Tibial nerve (tissue), 4 donors: ENCODE measurements around the gene FIBIN. TPM values are rescaled to one million over a fixed set of nuclear protein-coding genes. Genes with fewer than 3 reads are reported as not detected.

Experiments
- DNase-seq, 2 donors: peaks; one replicate each; pipeline ENCODE4 v3.0.0-alpha.2; 2019; ENCODE audit warnings: low spot score in 2 of 2
- H3K27ac ChIP-seq, 4 donors: fragments of 200-600 bp; sonication (generic) in 3 of 4; one replicate each; pipeline ENCODE4 v1.5.1; 2017 to 2019; ENCODE audit warnings: mild to moderate bottlenecking in 1 of 4
- H3K27me3 ChIP-seq, 2 donors: fragments of 200-600 bp; sonication (generic) in 1 of 2; one replicate each; pipeline versions ENCODE4 v1.5.1 to v1.6.0; 2017 to 2019
- H3K36me3 ChIP-seq, 3 donors: fragments of 200-600 bp; sonication (generic); one replicate each; pipeline ENCODE4 v1.5.1; 2018 to 2019
- H3K4me1 ChIP-seq, 4 donors: fragments of 200-600 bp; sonication (generic) in 3 of 4; one replicate each; pipeline ENCODE4 v1.5.1; 2017 to 2019
- H3K4me3 ChIP-seq, 4 donors: fragments of 200-600 bp; sonication (generic) in 3 of 4; one replicate each; pipeline ENCODE4 v1.5.1; 2017 to 2019; ENCODE audit warnings: mild to moderate bottlenecking in 1 of 4, moderate library complexity in 1 of 4
- H3K9me3 ChIP-seq, 4 donors: fragments of 200-600 bp; sonication (generic) in 3 of 4; one replicate each; pipeline ENCODE4 v1.5.1; 2017 to 2019
- CTCF ChIP-seq, 5 experiments: fragments of 200-600 bp in 3 of 5; fragments of 450-650 bp in 2 of 5; sonication (generic) in 3 of 5; IDR thresholded peaks; one replicate each; pipeline ENCODE4 v1.5.1; 2016 to 2019; ENCODE audit warnings: antibody characterized with exemption in 5 of 5, mild to moderate bottlenecking in 3 of 5, moderate library complexity in 2 of 5
- EP300 ChIP-seq, 2 donors: sonication (generic); formaldehyde crosslinking; IDR thresholded peaks; one replicate each; pipeline ENCODE4 v1.6.1; 2017; ENCODE audit warnings: antibody characterized with exemption in 2 of 2, mild to moderate bottlenecking in 1 of 2
- POLR2A ChIP-seq, 2 donors: fragments of 450-650 bp; IDR thresholded peaks; one replicate each; pipeline ENCODE4 v1.6.1; 2017; ENCODE audit warnings: antibody characterized with exemption in 2 of 2, mild to moderate bottlenecking in 2 of 2, moderate library complexity in 2 of 2
- WGBS, 2 donors: methylation state at CpG; one replicate each; pipeline ENCODE4 v1.1.5; 2018; 5-methylcytosine and 5-hydroxymethylcytosine counted together
- total RNA-seq, 4 donors: library from RNA; depleted of rRNA; stranded (reverse); fragments of >200 nt; gene quantifications; one replicate each; pipeline ENCODE4 v1.1.0, GENCODE V29; 2016

Gene FIBIN
- total RNA-seq, 4 donors from 2014 or later: 225 to 528 (median 324) TPM

DNA sequence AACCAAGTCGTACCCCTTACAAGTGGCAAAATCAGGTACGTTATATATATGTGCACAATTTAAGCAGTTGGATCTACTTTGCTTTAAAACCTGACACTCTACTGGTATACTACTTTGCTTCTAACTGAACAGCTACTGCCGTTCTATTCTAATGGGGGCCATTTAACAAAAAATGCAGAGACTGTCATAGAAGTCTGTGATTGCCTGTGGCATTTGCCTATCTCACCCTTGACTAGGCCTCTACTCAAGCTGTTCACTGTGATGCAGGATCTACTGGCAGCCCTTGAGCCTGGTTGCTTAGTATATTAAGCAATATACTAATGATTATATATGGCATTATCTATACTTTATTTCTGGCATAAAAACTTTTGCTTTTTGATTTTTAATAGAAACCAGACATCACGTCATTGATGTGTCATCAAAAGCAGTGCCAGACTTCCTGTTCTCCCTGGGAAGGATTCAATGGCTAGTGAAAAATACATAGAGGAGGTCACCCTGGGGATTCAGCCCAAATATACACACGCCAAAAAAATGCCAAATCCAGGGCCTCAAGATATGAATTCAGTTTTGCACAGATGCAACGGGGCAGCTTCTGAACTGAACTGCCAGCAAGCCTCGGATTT is 40.0 kb upstream of the FIBIN start:
- no peak overlapping the region for H3K27ac ChIP-seq
- TF ChIP-seq EP300 (IDR thresholded peaks at IDR 0.05) (no peak), CTCF (IDR thresholded peaks at IDR 0.05) (no peak), POLR2A (IDR thresholded peaks at IDR 0.05) (no peak)
- H3K4me1 ChIP-seq: peaks cover 0 to 5% (median 1%) of the 10 kb centered on the region in 4 donors
- DNase-seq: no peak
- H3K27me3 ChIP-seq: no peaks in the 10 kb centered on the region
- 77 to 85% methylated on average over 7 of the region's 7 CpGs for WGBS, 2 donors
- no peaks in the 10 kb centered on the region for H3K36me3 ChIP-seq
- no peaks in the 10 kb centered on the region for H3K9me3 ChIP-seq
- no peak overlapping the region for H3K4me3 ChIP-seq

- no peaks in the 10 kb centered on the region for H3K9me3 ChIP-seq
- H3K36me3 ChIP-seq: no peaks in the 10 kb centered on the region
- H3K27me3 ChIP-seq: no peaks in the 10 kb centered on the region
- 59 to 64% methylated on average over 2 of the region's 2 CpGs for WGBS, 2 donors
- peaks cover 0 to 5% (median 0%) of the 10 kb centered on the region in 4 donors for H3K4me1 ChIP-seq
- no peak overlapping the region for H3K4me3 ChIP-seq
- no peak for DNase-seq
- H3K27ac ChIP-seq: no peak overlapping the region
- TF ChIP-seq CTCF (IDR thresholded peaks at IDR 0.05) (no peak), EP300 (IDR thresholded peaks at IDR 0.05) (no peak), POLR2A (IDR thresholded peaks at IDR 0.05) (no peak)
Measured at GRCh38 chr11:26958005-26958701, 35.8 kb upstream of the FIBIN start.

DNA sequence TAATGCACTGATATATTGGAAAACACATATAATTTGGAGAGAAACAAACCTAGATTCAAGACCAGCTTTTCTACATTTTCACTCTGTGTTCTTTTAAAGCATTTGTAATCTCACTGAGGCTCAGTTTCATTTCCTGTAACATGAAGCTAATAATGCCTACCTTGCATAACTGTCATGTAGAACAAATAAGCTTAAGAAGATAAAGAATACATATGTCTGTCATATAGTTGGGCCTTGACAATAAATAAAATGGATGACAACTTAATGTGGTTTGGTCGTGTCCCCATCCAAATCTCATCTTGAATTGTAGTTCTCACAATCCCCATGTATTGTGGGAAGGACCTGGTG is 35.2 kb upstream of the FIBIN start:
- Histone ChIP-seq H3K27me3 (no peaks in the 10 kb centered on the region), H3K4me3 (no peak overlapping the region), H3K9me3 (no peaks in the 10 kb centered on the region), H3K4me1 (peaks cover 0 to 5% (median 0%) of the 10 kb centered on the region in 4 donors), H3K27ac (no peak overlapping the region), H3K36me3 (no peaks in the 10 kb centered on the region)
- no peak for DNase-seq
- 67 to 70% methylated on average over 1 of the region's 1 CpG for WGBS, 2 donors
- no peak for TF ChIP-seq CTCF (IDR thresholded peaks at IDR 0.05)
- no peak for TF ChIP-seq POLR2A (IDR thresholded peaks at IDR 0.05)
- TF ChIP-seq EP300 (IDR thresholded peaks at IDR 0.05): no peak

GRCh38 chr11:26960281-26960680 is 33.6 kb upstream of the FIBIN start:
- Histone ChIP-seq H3K4me1 (peaks cover 0 to 5% (median 0%) of the 10 kb centered on the region in 4 donors), H3K36me3 (no peaks in the 10 kb centered on the region), H3K27me3 (no peaks in the 10 kb centered on the region), H3K4me3 (no peak overlapping the region), H3K9me3 (no peaks in the 10 kb centered on the region), H3K27ac (no peak overlapping the region)
- no peak for DNase-seq
- no peak for TF ChIP-seq POLR2A (IDR thresholded peaks at IDR 0.05)
- TF ChIP-seq CTCF (IDR thresholded peaks at IDR 0.05): no peak
- TF ChIP-seq EP300 (IDR thresholded peaks at IDR 0.05): no peak
- WGBS, 2 donors: 74 to 75% methylated on average over 2 of the region's 2 CpGs

DNA sequence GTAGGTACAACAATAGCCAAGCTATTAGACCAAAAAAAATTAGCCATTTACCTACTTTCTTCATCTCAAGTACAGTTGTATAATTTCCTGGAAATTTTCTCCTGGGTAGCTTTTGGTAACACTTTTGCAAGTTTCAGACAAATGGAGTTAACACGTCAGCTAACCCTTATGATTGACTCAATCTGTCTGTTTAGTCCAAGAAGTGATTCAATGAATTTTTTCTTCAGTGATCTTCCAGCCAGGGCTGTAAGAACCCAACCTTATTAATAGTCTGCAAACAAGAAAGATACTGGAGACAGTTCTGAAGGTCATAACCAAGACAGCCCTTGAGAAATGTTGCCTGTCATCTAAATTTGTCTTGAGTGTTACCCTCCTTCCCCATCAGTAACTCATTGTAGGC is 30.1 kb upstream of the FIBIN start:
- no peak overlapping the region for H3K27ac ChIP-seq
- H3K4me1 ChIP-seq: no peaks in the 10 kb centered on the region
- no peak for DNase-seq
- no peaks in the 10 kb centered on the region for H3K36me3 ChIP-seq
- no peaks in the 10 kb centered on the region for H3K9me3 ChIP-seq
- 62 to 70% methylated on average over 1 of the region's 1 CpG for WGBS, 2 donors
- TF ChIP-seq EP300 (IDR thresholded peaks at IDR 0.05) (no peak), CTCF (IDR thresholded peaks at IDR 0.05) (no peak), POLR2A (IDR thresholded peaks at IDR 0.05) (no peak)
- no peaks in the 10 kb centered on the region for H3K27me3 ChIP-seq
- no peak overlapping the region for H3K4me3 ChIP-seq
